Measurements from ENCODE around the gene B3GALNT2.

Gene B3GALNT2

DNA sequence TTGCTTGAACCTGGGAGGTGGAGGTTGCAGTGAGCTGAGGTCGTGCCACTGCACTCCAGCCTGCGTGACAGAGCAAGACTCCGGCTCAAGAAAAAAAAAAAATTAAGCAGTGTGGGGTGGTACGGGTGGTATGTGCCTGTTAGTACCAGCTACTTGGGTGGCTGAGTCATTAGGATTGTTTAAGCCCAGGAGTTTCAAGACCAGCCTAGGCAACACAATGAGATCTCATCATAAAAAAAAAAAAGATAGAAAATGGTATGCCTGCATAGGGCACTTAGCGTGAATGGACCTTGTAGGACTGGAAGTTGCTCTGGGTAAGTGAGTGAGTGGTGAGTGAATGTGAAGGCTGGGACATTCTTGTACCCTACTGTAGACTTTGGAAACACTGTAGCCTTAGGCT is 100.1 kb downstream of the B3GALNT2 start:
- Histone ChIP-seq H3K27me3 (ENCODE audit: low read depth) (no peaks in the 10 kb centered on the region), H3K36me3 (replicated peaks) (no peaks in the 10 kb centered on the region; the same call in 1 of the 2 replicates), H3K9me3 (no peaks in the 10 kb centered on the region), H3K4me1 (no peaks in the 10 kb centered on the region; the same call in 1 of the 2 replicates), H3K4me3 (no peak overlapping the region)
- no peak for DNase-seq (ENCODE audit: low spot score in 2 of 2)
- in situ Hi-C loops (cut with MboI; ENCODE audit: low sequenced_read_pairs): no loop called here

DNA sequence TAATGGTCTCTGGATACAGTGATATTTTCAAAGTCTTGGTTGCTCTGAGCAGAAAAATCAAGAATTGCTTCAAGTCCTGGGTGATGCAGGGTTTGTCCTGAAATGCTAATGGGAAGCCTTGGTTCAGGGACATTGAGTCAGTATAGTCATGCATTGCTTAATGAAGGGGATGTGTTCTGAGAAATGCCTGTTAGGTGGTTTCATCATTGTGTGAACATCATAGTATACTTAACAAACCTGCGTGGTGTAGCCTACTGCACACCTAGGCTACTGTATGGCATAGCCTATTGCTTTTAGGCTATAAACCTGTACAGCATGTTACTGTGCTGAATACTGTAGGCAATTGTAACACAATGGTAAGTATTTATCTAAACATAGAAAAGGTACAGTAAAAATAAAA is 100.7 kb downstream of the B3GALNT2 start:
- DNase-seq (ENCODE audit: low spot score in 2 of 2): no peak
- in situ Hi-C loops (cut with MboI; ENCODE audit: low sequenced_read_pairs): no loop called here

DNA sequence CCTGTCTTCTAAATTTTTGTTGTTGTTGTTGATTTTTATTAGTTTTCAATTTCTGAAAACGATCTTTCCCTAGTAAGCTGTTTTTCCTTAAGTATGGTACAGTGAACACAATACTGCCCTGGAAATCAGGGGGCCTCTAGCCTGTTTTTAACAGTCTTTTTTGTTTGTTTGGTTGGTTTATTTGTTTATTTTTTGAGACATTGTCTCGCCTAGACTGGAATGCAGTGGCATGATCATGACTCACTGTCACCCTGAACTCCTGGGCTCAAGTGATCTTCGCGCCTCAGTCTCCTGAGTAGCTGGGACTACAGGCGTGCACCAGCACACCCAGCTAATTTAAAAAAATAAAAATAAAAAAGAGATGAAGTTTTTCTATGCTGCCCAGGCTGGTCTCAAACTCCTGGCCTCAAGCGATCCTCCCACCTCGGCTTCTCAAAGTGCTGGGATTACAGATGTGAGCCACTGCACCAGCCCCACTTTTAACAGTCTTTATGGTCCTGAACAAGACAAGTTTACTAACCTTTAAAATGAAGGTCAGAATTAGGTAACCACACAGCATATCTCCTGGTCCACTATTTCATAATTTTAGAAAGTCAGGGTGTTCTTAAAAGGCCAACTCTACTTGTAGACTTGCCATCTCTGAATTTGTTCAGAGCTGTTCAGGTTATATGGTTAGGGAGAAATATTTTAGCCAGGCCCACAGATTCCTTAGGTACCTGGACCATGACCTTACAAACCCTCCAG is 101.6 kb downstream of the B3GALNT2 start:
- H3K4me3 ChIP-seq: no peak overlapping the region
- DNase-seq (ENCODE audit: low spot score in 2 of 2): no peak
- in situ Hi-C loops (cut with MboI; ENCODE audit: low sequenced_read_pairs): no loop called here
- H3K4me1 ChIP-seq: no peaks in the 10 kb centered on the region; the same call in 1 of the 2 replicates
- no peaks in the 10 kb centered on the region for H3K27me3 ChIP-seq (ENCODE audit: low read depth)
- no peaks in the 10 kb centered on the region for H3K9me3 ChIP-seq
- H3K36me3 ChIP-seq (replicated peaks): no peaks in the 10 kb centered on the region

More for the DNA sequence above, 100.7 kb downstream of the B3GALNT2 start:
- Histone ChIP-seq H3K36me3 (replicated peaks) (no peaks in the 10 kb centered on the region), H3K4me3 (no peak overlapping the region), H3K4me1 (no peaks in the 10 kb centered on the region; the same call in 1 of the 2 replicates), H3K9me3 (no peaks in the 10 kb centered on the region), H3K27me3 (ENCODE audit: low read depth) (no peaks in the 10 kb centered on the region)

DNA sequence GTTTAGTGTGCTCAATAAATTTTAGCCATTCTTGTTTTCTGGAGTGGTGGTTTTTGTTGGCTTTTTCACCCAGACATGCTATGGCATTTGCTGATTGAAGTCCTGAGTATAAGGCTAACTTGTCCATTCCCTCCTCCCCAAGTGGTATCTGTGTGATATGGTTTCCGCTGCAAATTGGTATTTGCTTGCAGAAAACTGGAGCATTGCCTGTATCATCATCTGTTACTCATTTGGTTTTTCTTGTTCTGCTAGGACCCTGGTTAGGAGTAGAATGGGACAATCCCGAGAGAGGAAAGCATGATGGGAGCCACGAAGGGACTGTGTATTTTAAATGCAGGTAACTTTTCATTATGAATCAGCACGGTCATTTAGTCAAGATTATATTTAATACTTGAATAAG is 103.0 kb downstream of the B3GALNT2 start:
- in situ Hi-C loops (cut with MboI; ENCODE audit: low sequenced_read_pairs): no loop called here
- DNase-seq (ENCODE audit: low spot score in 2 of 2): no peak
- no peaks in the 10 kb centered on the region; the same call in 1 of the 2 replicates for H3K4me1 ChIP-seq

More for the DNA sequence above, 103.0 kb downstream of the B3GALNT2 start:
- Histone ChIP-seq H3K36me3 (replicated peaks) (no peaks in the 10 kb centered on the region), H3K4me3 (no peak overlapping the region), H3K9me3 (no peaks in the 10 kb centered on the region), H3K27me3 (ENCODE audit: low read depth) (no peaks in the 10 kb centered on the region)

Data from HAP-1 (cell line).